ENCODE data around the gene MMP12.

DNA sequence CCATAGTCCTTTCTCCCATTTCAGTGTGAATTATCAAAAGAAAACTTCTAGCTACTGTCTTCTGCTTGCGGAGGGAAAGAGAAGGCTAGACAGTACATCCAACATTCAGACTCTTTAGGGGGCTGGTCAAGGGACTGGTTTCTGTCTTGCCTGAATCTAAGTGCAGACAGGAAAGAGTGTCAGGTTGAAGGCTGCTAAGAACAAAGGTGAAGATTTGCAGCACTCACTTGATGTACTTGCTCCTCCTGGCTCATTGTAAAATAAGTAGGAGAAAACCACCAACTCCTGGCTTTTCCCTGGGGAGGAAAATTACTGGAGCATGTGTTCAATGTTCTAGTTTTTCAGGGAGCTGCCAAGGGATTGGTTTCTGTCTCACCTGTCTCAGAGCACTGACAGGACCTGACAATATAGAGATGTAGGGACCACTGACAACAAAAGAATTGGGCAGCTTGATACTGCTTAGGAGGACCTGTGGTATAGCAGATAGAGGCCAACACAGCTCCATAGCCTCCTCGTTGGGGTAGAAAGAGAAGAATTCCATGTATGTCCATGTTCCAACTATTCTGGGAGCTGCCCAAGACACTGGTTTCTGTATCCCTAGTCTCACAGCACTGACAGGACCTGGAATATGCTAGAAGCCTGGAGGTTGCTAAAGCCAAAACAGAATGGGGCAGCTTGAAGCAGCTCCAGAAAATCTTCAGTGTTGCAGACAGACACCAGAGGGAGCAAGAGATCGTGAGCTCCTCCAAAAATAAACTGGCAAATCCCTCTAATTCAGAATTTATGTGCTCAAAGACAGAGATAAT is 39.7 kb upstream of the MMP12 start:
- TF ChIP-seq SMC3 (conservative IDR thresholded peaks at IDR 0.05; ENCODE audit: poor library complexity): no peak
- TF ChIP-seq, protein P1, sequence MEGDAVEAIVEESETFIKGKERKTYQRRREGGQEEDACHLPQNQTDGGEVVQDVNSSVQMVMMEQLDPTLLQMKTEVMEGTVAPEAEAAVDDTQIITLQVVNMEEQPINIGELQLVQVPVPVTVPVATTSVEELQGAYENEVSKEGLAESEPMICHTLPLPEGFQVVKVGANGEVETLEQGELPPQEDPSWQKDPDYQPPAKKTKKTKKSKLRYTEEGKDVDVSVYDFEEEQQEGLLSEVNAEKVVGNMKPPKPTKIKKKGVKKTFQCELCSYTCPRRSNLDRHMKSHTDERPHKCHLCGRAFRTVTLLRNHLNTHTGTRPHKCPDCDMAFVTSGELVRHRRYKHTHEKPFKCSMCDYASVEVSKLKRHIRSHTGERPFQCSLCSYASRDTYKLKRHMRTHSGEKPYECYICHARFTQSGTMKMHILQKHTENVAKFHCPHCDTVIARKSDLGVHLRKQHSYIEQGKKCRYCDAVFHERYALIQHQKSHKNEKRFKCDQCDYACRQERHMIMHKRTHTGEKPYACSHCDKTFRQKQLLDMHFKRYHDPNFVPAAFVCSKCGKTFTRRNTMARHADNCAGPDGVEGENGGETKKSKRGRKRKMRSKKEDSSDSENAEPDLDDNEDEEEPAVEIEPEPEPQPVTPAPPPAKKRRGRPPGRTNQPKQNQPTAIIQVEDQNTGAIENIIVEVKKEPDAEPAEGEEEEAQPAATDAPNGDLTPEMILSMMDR (IDR thresholded peaks at IDR 0.05; ENCODE audit: poor library complexity, severe bottlenecking): no peak
- no peak for TF ChIP-seq EZH2 (IDR thresholded peaks at IDR 0.05; ENCODE audit: borderline replicate concordance, insufficient read depth, low read length, poor library complexity, severe bottlenecking)
- no peak for TF ChIP-seq EP300 (conservative IDR thresholded peaks at IDR 0.05; ENCODE audit: poor library complexity, severe bottlenecking)
- TF ChIP-seq, protein P2, sequence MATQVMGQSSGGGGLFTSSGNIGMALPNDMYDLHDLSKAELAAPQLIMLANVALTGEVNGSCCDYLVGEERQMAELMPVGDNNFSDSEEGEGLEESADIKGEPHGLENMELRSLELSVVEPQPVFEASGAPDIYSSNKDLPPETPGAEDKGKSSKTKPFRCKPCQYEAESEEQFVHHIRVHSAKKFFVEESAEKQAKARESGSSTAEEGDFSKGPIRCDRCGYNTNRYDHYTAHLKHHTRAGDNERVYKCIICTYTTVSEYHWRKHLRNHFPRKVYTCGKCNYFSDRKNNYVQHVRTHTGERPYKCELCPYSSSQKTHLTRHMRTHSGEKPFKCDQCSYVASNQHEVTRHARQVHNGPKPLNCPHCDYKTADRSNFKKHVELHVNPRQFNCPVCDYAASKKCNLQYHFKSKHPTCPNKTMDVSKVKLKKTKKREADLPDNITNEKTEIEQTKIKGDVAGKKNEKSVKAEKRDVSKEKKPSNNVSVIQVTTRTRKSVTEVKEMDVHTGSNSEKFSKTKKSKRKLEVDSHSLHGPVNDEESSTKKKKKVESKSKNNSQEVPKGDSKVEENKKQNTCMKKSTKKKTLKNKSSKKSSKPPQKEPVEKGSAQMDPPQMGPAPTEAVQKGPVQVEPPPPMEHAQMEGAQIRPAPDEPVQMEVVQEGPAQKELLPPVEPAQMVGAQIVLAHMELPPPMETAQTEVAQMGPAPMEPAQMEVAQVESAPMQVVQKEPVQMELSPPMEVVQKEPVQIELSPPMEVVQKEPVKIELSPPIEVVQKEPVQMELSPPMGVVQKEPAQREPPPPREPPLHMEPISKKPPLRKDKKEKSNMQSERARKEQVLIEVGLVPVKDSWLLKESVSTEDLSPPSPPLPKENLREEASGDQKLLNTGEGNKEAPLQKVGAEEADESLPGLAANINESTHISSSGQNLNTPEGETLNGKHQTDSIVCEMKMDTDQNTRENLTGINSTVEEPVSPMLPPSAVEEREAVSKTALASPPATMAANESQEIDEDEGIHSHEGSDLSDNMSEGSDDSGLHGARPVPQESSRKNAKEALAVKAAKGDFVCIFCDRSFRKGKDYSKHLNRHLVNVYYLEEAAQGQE (IDR thresholded peaks at IDR 0.05; ENCODE audit: borderline replicate concordance): no peak
- no peak for TF ChIP-seq POLR2AphosphoS5 (IDR thresholded peaks at IDR 0.05)
- no peak for TF ChIP-seq TAF1 (IDR thresholded peaks at IDR 0.05; ENCODE audit: low read depth)
